Stimulated activated naive CD8-positive, alpha-beta T cell treated with anti-CD3 and anti-CD28 coated beads, Interleukin-15, Interleukin-2, amounts not matched to agents 100 U/mL and 50 U/mL, for 24 hours (primary cell): ENCODE data around the gene TLE1.
"Not testable (repeated sequence)": the region's sequence is repeated elsewhere in the genome, so short reads cannot be mapped to it uniquely, and the experiment has no call there.

Experiments used
- ATAC-seq: fragments of 150-1000 bp; cut with Tn5 transposase; one replicate; pipeline ENCODE4 v1.10.0; 2021
- DNase-seq: peaks from one replicate; pipeline ENCODE4 v3.0.0; 2021

The TLE1 gene

GRCh38 chr9:81689343-81690175, at the start of gene TLE1:
Gene TLE1 (minus strand): TSS chr9:81689547. CDS start chr9:81688240, 1,307 bp downstream.
- ATAC-seq: peak; percentile 85
- DNase-seq: peak; percentile 84

GRCh38 chr9:81737871-81738507, 48.6 kb upstream of the TLE1 start:
- no peak for ATAC-seq

GRCh38 chr9:81730498-81730897, 41.2 kb upstream of the TLE1 start:
- DNase-seq, ATAC-seq: not testable (repeated sequence)

More at GRCh38 chr9:81737871-81738507, 48.6 kb upstream of the TLE1 start:
- no peak for DNase-seq

GRCh38 chr9:81729135-81729534, 39.8 kb upstream of the TLE1 start:
- DNase-seq (no peak), ATAC-seq (peak; percentile 19)

- no peak for DNase-seq
- ATAC-seq: no peak
Measured at GRCh38 chr9:81724242-81724889, 35.0 kb upstream of the TLE1 start.

GRCh38 chr9:81722277-81722676, 32.9 kb upstream of the TLE1 start:
- no peak for ATAC-seq
- no peak for DNase-seq

GRCh38 chr9:81720450-81721086, 31.2 kb upstream of the TLE1 start:
- ATAC-seq (no peak), DNase-seq (no peak)

GRCh38 chr9:81719972-81720371, 30.6 kb upstream of the TLE1 start:
- ATAC-seq (no peak), DNase-seq (no peak)

DNA sequence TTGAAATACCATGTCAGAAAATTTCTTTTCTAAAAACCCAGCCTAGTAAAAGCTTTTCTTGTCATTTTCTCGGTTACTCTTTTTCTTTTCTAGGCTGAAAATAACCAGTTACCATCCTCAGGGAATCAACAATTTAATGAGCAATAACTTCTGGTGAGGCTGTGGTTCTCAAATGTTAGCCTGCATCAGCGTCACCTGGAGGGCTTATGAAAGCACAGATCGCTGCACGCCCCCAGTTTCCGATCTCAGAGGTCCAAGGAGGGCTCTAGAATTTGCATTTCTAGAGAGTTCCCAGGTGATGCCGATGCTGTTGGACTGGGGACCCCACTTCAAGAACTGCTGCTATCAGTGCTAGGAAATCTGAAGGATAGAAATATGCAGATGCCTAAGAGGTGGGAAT, 28.9 kb upstream of the TLE1 start:
- ATAC-seq: no peak
- no peak for DNase-seq

DNA sequence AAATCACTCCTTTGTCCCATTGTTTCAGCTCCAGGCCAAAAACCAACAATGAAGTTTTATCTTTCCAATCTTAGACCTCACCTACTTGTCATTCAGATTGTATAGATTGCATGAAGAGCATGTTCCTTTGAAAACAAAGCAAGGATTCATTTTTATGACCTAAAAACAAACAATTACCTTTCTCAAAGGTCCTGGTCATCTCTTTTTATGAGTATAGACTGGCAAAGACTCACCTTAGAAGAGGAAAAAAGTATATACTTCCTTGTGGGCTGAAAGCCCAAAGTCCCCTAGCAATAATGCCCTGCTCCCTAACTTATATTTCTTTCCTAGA, 28.4 kb upstream of the TLE1 start:
- DNase-seq (no peak), ATAC-seq (no peak)

GRCh38 chr9:81717061-81717746, 27.9 kb upstream of the TLE1 start:
- DNase-seq (no peak), ATAC-seq (no peak)

- ATAC-seq (no peak), DNase-seq (no peak)
Measured at GRCh38 chr9:81716409-81716808, 27.1 kb upstream of the TLE1 start.

DNA sequence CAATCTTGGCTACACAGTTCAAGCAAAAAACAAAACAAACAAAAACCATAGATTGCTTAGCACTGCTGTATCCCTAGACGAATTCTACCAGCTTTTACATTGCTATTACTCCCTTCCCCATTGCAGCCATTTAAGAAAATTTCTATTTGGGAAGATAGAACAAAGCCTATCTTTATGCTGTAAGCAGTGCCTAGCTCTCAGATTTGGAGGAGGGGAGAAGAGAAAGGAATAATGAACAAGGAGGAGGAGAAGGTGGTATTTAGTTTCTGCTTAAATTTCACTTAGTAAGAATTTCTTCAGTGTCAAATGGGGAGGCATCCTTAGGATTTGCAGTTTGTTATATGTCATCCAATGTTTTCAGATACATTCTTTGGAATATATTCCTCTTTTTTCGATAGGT, 16.2 kb upstream of the TLE1 start:
- DNase-seq (no peak), ATAC-seq (no peak)

- ATAC-seq: no peak
Measured at GRCh38 chr9:81694541-81694940, 5.2 kb upstream of the TLE1 start.

GRCh38 chr9:81693671-81694378, 4.5 kb upstream of the TLE1 start:
- ATAC-seq (no peak), DNase-seq (no peak)

More at GRCh38 chr9:81694541-81694940, 5.2 kb upstream of the TLE1 start:
- DNase-seq: no peak

DNA sequence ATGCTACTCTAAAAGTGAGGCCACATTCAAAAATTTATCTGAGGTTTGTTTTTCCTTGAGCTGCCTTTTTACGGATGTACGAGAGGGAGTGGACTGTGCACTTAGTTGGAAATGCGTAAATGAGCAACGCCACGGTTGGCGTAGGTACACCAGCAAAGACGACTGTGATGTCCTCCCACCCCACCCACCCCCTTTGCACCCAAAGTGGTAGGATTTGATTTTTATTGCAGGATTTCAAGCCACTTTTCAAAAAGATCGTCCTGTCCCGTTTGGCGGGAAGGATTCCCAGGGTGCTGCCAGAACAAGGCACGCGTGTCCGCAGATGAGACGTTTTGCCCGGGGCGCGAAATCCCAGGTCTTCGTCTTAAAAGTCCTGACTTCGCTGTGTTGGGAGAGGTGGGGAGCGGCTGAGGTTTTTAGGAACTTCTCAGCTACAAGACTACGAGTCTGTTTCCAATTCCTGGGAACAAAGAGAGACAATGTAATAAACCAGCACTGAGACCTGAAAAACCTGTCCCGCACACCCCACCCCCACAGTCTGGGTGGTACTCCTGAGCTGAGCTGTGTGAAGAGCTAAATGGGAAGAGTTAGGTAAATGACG, 1.0 kb upstream of the TLE1 start:
- DNase-seq (peak; percentile 6), ATAC-seq (no peak)

DNA sequence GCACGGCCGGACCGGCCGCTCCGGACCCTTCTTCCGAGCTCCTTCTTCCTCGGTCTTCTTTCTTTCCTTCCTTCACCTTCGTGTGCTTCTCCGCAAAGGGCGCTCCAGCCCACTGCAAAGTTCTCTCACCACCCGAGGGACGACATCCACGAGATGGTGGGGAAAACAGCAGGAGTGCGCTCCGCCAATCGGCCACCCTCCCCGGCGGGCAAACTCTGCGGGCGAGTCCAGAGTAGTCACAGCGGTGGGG, 329 bp downstream of the TLE1 start:
- ATAC-seq: peak; percentile 2
- DNase-seq: not testable (repeated sequence)

DNA sequence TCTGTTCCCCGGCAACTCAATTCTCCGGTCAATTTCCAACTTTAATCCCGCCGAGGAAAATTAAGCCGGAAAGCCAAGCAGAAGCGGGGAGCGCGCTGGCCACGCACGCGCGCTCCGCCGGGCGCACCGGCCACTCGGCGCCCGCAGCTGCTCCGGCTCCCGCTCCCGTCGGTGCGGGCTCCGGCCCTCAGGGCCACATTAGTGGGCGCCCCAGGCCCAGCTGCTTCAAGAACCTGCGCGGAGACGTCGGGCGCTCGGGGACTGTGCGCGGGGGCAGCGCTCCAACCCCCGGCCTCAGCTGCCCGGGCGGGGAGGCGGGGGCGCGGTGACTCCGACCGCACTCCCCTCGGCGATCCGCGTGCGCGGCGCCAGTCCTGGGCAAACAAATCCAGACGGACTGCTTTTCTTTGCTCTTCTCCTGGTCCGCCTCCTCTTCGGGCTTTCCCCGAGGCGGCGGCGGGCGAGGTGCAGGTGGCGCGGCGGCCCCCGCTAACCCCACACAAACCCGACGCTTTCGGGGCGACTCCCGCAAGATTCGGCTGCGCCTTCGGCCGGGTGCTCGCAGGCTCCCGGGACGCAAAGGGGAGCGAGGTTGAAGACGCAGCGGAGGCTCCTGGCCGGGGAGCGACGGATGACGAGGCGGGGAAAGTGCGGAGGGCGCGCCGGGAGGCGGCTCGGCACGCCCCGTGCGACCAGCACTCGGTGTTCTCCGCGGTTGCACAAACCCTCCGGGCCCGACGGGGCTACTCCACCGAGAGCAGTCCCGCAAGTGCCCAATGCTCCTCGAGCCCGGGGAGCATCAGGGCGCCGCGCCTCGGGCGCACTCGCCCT, 870 bp downstream of the TLE1 start:
- DNase-seq: peak; percentile 44
- peak; percentile 16 for ATAC-seq

GRCh38 chr9:81687521-81688261, 1.7 kb downstream of the TLE1 start:
- peak; percentile 16 for DNase-seq
- no peak for ATAC-seq
